GM12891 (cell line): ENCODE data around the gene TMED6.
"Not testable (repeated sequence)": the region's sequence is repeated elsewhere in the genome, so short reads cannot be mapped to it uniquely, and the experiment has no call there.

Experiments
- DNase-seq: peaks from one replicate; pipeline ENCODE4 v3.0.0; 2011; ENCODE audit warnings: low spot score; ENCODE audit not compliant: insufficient read length
- FAIRE-seq: peaks from 2 replicates; lab custom pipeline; 2011; peaks lifted over from hg19 to GRCh38; lab: Jason Lieb, UNC
- PAX5 ChIP-seq: IDR thresholded peaks from 2 replicates; pipeline ENCODE4 v1.6.1; 2011; ENCODE audit warnings: low read length, moderate library complexity, mild to moderate bottlenecking; ENCODE audit not compliant: insufficient read depth, severe bottlenecking
- POLR2A ChIP-seq: IDR thresholded peaks from 2 replicates; pipeline ENCODE4 v1.6.1; 2011; ENCODE audit warnings: low read depth, low read length, control low read depth
- POLR2AphosphoS5 ChIP-seq: IDR thresholded peaks from 2 replicates; pipeline ENCODE4 v1.6.1; 2011; ENCODE audit warnings: low read depth, low read length, control low read depth
- POU2F2 ChIP-seq: IDR thresholded peaks from 2 replicates; pipeline ENCODE4 v1.6.1; 2011; ENCODE audit warnings: low read depth, mild to moderate bottlenecking, control low read depth, low read length, moderate library complexity
- SPI1 ChIP-seq: IDR thresholded peaks from 2 replicates; pipeline ENCODE4 v1.6.1; 2011; ENCODE audit warnings: low read depth, low read length, control low read depth
- TAF1 ChIP-seq: IDR thresholded peaks from 2 replicates; pipeline ENCODE4 v1.6.1; 2011; ENCODE audit warnings: low read depth, low read length, control low read depth

TMED6 gene

DNA sequence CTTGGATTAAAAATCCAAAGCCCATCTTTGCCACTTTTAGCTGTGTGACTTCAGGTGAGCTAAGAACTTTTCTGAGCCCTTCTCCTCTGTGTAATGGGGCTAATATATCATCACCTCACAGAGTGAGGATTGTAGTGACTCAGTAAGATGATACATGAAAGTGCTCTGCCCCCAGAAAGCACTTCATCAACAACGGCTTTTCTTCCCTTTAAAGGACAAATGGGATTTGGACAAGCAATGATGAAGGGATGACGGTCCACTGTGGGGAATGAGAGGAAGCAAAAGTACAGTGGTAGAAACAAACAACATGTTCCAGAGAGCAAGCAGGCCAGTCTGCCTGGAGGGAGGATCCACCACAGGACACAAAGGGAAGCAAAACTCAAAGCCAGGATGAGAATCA is 14.3 kb upstream of the TMED6 start:
- FAIRE-seq (no peak), DNase-seq (no peak)
- TF ChIP-seq POLR2A (no peak), POU2F2 (no peak), TAF1 (no peak), PAX5 (no peak), SPI1 (no peak), POLR2AphosphoS5 (no peak)

DNA sequence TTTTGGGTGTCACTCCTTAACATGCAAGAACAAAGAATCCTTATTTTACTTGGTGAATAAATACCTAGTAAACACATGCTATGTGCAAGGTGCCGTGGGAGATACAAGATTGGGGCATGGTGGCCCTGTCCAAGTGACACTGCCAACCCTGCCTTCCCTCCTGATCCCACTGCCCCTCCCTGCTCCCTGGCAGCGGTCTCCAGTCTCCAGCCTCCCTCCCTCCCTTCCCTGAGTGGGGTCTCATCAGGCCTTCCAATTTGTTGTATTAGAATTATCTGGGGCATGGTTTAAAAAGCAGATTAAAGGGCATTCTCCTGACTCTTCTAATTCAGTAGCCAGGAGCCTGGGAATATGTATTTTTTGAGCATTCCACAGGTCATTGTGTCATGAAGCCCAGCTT is 12.5 kb upstream of the TMED6 start:
- DNase-seq (no peak), FAIRE-seq (no peak)
- TF ChIP-seq PAX5 (no peak), POU2F2 (no peak), POLR2AphosphoS5 (no peak), TAF1 (no peak), POLR2A (no peak)

DNA sequence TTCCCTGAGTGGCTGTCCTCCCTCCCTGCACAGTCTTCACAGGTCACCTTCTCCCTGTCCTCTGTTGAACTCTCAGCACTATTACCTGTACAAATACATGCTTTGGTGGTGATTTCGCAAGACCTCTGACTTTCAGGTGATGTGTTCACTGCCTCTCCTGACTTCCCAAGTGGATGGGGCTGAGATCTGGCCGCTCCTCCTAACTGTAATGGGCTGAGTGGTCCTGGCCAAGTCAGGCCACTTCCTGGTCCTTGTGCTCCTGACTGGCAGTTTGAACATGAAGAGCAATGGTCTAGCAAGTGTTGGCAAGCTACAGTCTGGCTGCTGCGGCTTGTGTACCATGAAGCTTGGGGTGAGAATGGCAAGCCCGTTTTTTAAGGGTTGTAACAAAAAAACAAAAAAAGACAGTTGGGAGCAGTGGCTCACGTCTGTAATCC is 11.7 kb upstream of the TMED6 start:
- no peak for FAIRE-seq
- DNase-seq = no peak
- TF ChIP-seq POLR2A = no peak
- no peak for TF ChIP-seq PAX5
- no peak for TF ChIP-seq POLR2AphosphoS5
- no peak for TF ChIP-seq POU2F2
- no peak for TF ChIP-seq SPI1
- TF ChIP-seq TAF1 = no peak

DNA sequence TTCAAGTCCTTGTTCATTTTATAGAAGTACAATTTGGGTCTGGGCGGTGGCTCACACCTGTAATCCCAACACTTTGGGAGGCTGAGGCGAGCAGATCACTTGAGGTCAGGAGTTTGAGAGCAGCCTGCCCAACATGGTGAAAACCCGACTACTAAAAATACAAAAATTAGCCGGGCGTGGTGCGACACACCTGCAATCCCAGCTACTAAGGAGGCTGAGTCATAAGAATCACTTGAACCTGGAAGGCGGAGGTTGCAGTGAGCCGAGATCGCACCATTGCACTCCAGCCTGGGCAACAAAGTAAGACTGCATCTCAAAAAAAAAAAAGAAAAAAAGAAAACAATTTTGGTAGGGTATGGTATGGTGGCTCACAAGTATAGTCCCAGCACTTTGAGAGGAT is 8.5 kb upstream of the TMED6 start:
- not testable (repeated sequence) for DNase-seq, FAIRE-seq

DNA sequence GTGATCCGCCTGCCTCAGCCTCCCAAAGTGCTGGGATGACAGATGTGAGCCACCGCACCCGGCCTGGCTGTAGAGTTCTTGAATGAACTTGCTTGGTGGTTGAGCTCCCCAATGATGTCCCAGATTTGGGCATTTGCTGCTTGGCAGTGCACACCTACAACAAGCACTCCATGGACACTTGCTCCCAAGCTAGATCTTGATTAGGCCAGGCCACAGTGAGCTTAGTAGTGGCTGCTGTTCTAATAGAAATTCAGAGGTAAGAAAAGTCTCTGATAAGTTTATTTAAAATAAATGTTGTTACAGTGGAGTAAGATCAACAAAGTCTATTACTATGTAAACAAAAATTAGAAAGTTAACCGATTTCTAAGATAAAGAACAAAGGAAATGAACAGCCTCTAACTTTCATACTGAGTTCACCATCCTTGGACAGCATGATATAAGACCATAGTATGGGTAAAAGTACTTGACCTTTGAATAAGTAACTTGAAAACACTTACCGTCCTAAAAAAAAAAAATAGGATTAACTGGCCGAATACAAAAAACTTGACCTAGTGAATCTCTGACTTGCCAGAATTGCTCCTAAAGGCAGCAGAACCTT is 951 bp downstream of the TMED6 start:
- TF ChIP-seq POLR2A (no peak), TAF1 (no peak), SPI1 (no peak), POLR2AphosphoS5 (no peak), POU2F2 (no peak), PAX5 (no peak)
- no peak for FAIRE-seq
- no peak for DNase-seq

DNA sequence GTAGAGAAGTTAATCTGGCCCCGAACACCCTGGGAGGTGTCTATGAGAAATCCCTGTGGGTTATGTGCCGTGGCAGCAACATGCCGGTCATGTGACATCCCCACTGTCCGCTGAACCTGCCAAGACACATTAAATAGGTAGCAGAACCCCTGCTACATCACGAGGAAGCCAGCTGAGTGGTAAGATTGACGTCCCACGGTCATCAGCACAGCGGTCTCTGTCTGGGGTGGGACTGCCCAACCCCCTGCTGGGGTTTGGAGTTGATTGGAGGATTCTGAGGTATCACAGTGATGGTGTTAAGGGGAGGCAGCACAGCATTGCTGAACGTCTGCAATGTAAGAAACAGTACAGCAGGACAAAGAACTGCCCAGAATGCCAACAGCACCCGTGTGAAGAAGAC is 2.0 kb downstream of the TMED6 start:
- DNase-seq (no peak), FAIRE-seq (no peak)
- TF ChIP-seq POLR2A (no peak), POLR2AphosphoS5 (no peak), PAX5 (no peak), POU2F2 (no peak), TAF1 (no peak), SPI1 (no peak)

DNA sequence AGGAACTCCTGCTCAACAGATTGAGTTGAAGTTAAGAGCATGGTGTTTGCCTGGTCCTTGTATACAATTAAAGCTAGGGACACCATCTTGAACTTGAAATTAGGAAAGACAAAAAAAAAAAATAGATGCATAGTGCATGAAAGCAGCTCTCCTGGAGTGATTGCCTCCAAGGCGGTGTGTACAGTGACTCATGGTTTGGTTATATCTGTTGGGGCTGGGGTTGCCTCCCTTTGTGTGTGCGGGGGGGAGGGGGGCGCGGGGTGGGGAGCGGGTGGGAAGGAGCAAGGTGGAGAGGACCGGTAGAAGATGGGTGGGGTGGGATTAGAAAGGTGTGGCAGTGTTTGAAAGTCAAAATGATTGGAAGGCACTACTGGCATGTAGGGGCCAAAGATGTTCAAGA is 3.4 kb downstream of the TMED6 start:
- TF ChIP-seq POU2F2 = no peak
- no peak for TF ChIP-seq POLR2AphosphoS5
- TF ChIP-seq TAF1 = no peak
- TF ChIP-seq POLR2A = no peak
- no peak for TF ChIP-seq PAX5
- TF ChIP-seq SPI1 = no peak

DNA sequence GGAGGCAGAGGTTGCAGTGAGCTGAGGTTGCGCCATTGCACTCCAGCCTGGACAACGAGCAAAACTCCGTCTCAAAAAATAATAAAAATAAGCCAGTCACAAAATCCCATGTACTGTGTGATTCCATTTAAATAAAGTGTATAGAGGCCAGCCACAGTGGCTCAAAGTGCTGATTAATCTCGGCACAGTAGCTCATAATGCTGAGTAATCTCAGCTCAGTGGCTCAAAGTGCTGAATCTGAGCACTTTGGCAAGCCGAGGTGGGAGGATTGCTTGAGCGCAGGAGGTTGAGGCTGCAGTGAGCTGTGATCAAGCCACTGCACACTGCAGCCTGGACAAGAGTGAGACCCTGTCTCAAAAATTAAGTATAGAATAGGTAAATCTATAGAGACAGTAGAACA is 4.9 kb downstream of the TMED6 start:
- TF ChIP-seq SPI1 (no peak), PAX5 (no peak)
- FAIRE-seq (no peak), DNase-seq (no peak)

More for the DNA sequence above, 3.4 kb downstream of the TMED6 start:
- FAIRE-seq (no peak), DNase-seq (no peak)

DNA sequence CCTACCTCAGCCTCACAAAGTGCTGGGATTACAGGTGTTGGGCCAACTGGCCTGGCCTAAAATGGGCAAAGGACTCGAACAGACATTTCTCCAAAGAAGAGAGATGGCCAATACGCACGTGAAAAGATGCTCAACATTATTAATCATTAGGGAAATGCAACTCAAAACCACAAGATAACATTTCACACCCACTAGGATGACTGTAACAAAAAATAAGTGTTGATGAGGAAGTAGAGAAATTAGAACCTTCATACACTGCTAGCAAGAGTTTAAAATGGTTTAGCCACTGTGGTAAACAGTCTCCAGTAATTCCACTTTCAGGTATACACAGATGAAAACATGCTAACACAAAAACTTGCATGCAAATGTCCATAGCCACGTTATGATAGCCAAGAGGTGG is 5.7 kb downstream of the TMED6 start:
- no peak for DNase-seq
- peak; percentile 55 for FAIRE-seq
- no peak for TF ChIP-seq POU2F2
- TF ChIP-seq TAF1 = no peak
- no peak for TF ChIP-seq POLR2A
- no peak for TF ChIP-seq SPI1
- TF ChIP-seq PAX5 = no peak
- TF ChIP-seq POLR2AphosphoS5 = no peak

DNA sequence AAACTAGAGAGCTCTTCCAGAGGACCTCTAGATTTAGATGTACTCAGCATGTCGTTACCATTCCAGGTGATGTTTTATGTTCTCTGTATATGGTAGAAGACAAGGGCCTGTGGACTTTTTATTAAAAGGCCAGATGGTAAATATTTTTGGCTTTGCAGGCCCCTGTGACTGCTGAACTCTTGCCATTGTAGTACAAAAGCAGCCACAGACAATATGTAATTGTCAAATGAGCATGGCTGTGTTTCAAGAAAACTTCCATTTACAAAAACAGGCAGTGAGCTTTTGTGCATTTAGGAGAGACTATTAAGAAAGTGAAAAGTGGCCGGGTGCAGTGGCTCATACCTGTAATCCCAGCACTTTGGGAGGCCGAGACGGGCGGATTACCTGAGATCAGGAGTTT is 7.4 kb downstream of the TMED6 start:
- DNase-seq (no peak), FAIRE-seq (no peak)
- TF ChIP-seq POLR2AphosphoS5 (no peak), POLR2A (no peak), SPI1 (no peak), PAX5 (no peak), POU2F2 (no peak), TAF1 (no peak)
